Natural killer cell (primary cell): Measurements from ENCODE around the gene RASAL1. TPM values are rescaled to one million over a fixed set of nuclear protein-coding genes. Genes with fewer than 3 reads are reported as not detected.

Experiments
- ATAC-seq, 3 donors: fragments of 150-1000 bp in 2 of 3; fragments of 200-7000 bp in 1 of 3; cut with Tn5 transposase; 1 replicate in 1 of 3; 2 replicates in 2 of 3; pipeline ENCODE4 v1.10.0; 2021; ENCODE audit warnings: mild to moderate bottlenecking in 2 of 3, moderate library complexity in 2 of 3
- DNase-seq, 2 donors: peaks; one replicate each; pipeline versions ENCODE4 v3.0.0 to v3.0.0-alpha.2; 2013 to 2021; ENCODE audit warnings: mixed read lengths in 1 of 2
- H3K27ac ChIP-seq: one replicate; pipeline ENCODE4 v1.5.1; 2013; ENCODE audit warnings: mild to moderate bottlenecking, low read length
- H3K27me3 ChIP-seq: one replicate; pipeline ENCODE4 v1.6.1; 2013; ENCODE audit warnings: low read length; ENCODE audit not compliant: control insufficient read depth, insufficient read depth
- H3K36me3 ChIP-seq: one replicate; pipeline ENCODE4 v1.6.1; 2013; ENCODE audit warnings: low read length; ENCODE audit not compliant: control insufficient read depth, insufficient read depth
- H3K4me1 ChIP-seq: one replicate; pipeline ENCODE4 v1.6.1; 2013; ENCODE audit warnings: low read length; ENCODE audit not compliant: control insufficient read depth, insufficient read depth
- H3K4me3 ChIP-seq: one replicate; pipeline ENCODE4 v1.5.1; 2013; ENCODE audit warnings: low read length
- H3K9me3 ChIP-seq: one replicate; pipeline ENCODE4 v1.6.1; 2013; ENCODE audit warnings: low read length; ENCODE audit not compliant: control insufficient read depth, insufficient read depth
- H3K27ac Mint-ChIP-seq, 2 donors: one replicate each; pipeline ENCODE4 v1.8.0; 2022; ENCODE audit warnings: mild to moderate bottlenecking in 2 of 2, mixed read lengths in 2 of 2, moderate library complexity in 1 of 2
- H3K27me3 Mint-ChIP-seq, 2 donors: one replicate each; pipeline ENCODE4 v1.8.0; 2022; ENCODE audit warnings: low read depth in 2 of 2, mixed read lengths in 2 of 2
- H3K36me3 Mint-ChIP-seq: one replicate; pipeline ENCODE4 v1.8.0; 2022; ENCODE audit warnings: mixed read lengths
- H3K4me1 Mint-ChIP-seq, 2 donors: one replicate each; pipeline ENCODE4 v1.8.0; 2022; ENCODE audit warnings: mixed read lengths in 2 of 2
- H3K4me3 Mint-ChIP-seq: one replicate; pipeline ENCODE4 v1.8.0; 2022; ENCODE audit warnings: mild to moderate bottlenecking, moderate library complexity, mixed read lengths
- H3K9me3 Mint-ChIP-seq, 2 donors: one replicate each; pipeline ENCODE4 v1.8.0; 2022; ENCODE audit warnings: mixed read lengths in 2 of 2
- WGBS: methylation state at CpG from one replicate; pipeline ENCODE4 v1.1.7; 2013; ENCODE audit warnings: missing lambda C conversion rate; ENCODE audit not compliant: insufficient coverage; 5-methylcytosine and 5-hydroxymethylcytosine counted together
- intact Hi-C: fragments of 100-400 bp; cut with micrococcal nuclease; formaldehyde crosslinking; loops from one replicate; pipeline ENCODE4 v1.14.2; 2022
- total RNA-seq, 4 donors: library from RNA; stranded (reverse); fragments of 120-200 nt in 1 of 4; gene quantifications; one replicate each; pipeline versions ENCODE4 v1.2.3 to v1.2.4, GENCODE V29; 2013 to 2022
- TF ChIP-seq, protein P1 (sequence below): fragments of 200-600 bp; IDR thresholded peaks from one replicate; pipeline ENCODE4 v1.8.0; 2022; ENCODE audit warnings: antibody characterized with exemption

RASAL1 gene
- total RNA-seq, 3 donors from 2014 or later (not counting 1 experiment from before 2014, with no cell fraction given) = not detected

DNA sequence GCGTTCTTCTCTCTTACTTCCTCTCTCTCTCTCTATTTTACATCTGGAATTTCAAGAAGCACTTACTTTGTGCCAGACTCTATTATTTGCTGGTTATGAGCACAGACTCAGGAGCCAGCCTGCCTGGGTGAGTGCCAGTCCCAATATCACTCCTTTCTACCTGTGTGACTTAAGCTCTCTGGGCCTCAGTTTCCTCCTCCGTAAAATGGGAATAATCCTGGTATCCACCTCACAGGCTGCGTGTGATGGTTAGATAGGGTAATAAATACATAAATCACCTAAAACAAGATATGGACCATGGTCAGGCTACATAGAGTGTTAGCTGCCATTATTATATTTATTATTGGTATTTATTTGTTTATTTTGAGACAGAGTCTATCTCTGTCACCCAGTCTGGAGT is 24.3 kb downstream of the RASAL1 start:
- H3K4me1 ChIP-seq = peaks cover 23% of the 10 kb centered on the region
- no peak overlapping the region for H3K4me3 ChIP-seq
- Mint-ChIP-seq H3K4me3 (no peak overlapping the region), H3K36me3 (no peaks in the 10 kb centered on the region), H3K4me1 (peaks cover 0 to 5% of the 10 kb centered on the region in 2 donors), H3K27me3 (peaks cover 10 to 14% of the 10 kb centered on the region in 2 donors), H3K9me3 (no peaks in the 10 kb centered on the region), H3K27ac (no peak overlapping the region)
- H3K27ac ChIP-seq = no peak overlapping the region
- no peak for ATAC-seq
- H3K9me3 ChIP-seq = no peaks in the 10 kb centered on the region
- H3K27me3 ChIP-seq = no peaks in the 10 kb centered on the region
- TF ChIP-seq, protein P1, sequence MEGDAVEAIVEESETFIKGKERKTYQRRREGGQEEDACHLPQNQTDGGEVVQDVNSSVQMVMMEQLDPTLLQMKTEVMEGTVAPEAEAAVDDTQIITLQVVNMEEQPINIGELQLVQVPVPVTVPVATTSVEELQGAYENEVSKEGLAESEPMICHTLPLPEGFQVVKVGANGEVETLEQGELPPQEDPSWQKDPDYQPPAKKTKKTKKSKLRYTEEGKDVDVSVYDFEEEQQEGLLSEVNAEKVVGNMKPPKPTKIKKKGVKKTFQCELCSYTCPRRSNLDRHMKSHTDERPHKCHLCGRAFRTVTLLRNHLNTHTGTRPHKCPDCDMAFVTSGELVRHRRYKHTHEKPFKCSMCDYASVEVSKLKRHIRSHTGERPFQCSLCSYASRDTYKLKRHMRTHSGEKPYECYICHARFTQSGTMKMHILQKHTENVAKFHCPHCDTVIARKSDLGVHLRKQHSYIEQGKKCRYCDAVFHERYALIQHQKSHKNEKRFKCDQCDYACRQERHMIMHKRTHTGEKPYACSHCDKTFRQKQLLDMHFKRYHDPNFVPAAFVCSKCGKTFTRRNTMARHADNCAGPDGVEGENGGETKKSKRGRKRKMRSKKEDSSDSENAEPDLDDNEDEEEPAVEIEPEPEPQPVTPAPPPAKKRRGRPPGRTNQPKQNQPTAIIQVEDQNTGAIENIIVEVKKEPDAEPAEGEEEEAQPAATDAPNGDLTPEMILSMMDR = no peak
- WGBS = 81% methylated on average over 1 of the region's 3 CpGs
- H3K36me3 ChIP-seq = no peaks in the 10 kb centered on the region
- DNase-seq = no peak
- intact Hi-C loops = no loop called here

DNA sequence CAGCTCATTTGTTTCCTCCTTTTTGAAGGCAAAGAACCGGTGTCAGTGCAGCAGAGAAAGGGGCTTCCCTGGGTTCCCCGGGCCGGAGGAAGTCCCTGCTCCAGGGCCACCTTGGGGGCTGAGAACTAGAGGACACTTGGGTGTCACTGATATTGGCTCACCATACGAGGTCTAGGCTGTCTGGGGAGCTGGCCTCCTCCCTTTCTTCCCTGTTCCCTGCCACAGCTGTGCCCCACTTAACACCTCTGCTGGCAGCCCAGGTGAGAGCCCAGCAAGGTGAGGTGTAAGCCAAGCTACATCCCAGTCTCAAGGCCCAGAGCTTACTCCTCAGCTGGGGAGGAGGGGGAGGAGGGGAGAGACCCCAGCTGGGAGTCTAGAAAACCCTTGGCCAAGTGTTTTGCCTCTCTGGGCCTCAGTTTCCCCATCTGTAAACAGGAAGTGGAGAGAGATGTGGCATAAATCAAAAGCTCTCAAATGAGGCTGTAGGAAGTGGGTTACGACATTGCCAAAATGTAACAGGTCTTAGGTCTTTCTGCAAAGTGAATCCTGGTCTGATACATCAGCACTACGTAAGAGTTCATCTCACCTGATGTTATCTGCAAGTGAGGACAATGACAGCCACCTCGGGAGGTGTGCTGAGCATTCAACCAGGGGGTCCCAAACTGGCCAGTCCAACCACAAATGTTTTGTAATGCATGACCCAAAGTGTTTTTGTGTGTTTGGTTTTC is 25.5 kb downstream of the RASAL1 start:
- DNase-seq = peak in 1 of 2 donors; percentile 39
- no peaks in the 10 kb centered on the region for H3K9me3 Mint-ChIP-seq
- no peak overlapping the region for H3K27ac Mint-ChIP-seq
- WGBS = 28% methylated on average over 7 of the region's 7 CpGs
- ATAC-seq = peak; percentile 35 to 74 (median 60)
- H3K27me3 Mint-ChIP-seq = peaks cover 10 to 19% of the 10 kb centered on the region in 2 donors
- peaks cover 23% of the 10 kb centered on the region for H3K4me1 ChIP-seq
- H3K27me3 ChIP-seq = no peaks in the 10 kb centered on the region
- no peaks in the 10 kb centered on the region for H3K36me3 ChIP-seq
- H3K36me3 Mint-ChIP-seq = no peaks in the 10 kb centered on the region
- H3K4me1 Mint-ChIP-seq = peaks cover 0 to 5% of the 10 kb centered on the region in 2 donors
- no peaks in the 10 kb centered on the region for H3K9me3 ChIP-seq
- no peak overlapping the region for H3K4me3 ChIP-seq
- no peak overlapping the region for H3K4me3 Mint-ChIP-seq
- TF ChIP-seq, protein P1 = no peak
- intact Hi-C loops = no loop called here
- peak overlapping the region; percentile 16 for H3K27ac ChIP-seq

DNA sequence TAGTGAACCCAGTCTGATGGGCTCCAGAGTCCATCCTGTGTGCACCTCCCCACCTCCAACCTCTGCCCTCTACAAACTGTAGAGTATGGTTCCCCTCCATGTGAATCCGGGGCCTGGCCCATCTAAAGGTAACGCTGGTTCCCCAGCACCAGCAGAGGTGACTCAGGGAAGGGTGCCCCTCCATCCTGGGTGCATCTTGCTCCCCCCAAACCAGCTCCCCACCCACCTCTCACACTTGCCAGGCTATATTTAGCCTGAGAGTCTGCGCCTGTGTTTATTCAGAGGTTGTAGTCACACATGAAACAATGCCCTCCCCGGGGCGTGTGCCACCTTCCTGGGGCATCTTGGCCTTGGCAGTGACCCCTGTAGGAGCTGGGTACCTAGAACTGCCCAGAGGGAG is 26.2 kb downstream of the RASAL1 start:
- DNase-seq = no peak
- Mint-ChIP-seq H3K27ac (no peak overlapping the region), H3K9me3 (no peaks in the 10 kb centered on the region), H3K27me3 (peaks cover 10 to 22% of the 10 kb centered on the region in 2 donors), H3K4me1 (peaks cover 0 to 5% of the 10 kb centered on the region in 2 donors), H3K36me3 (no peaks in the 10 kb centered on the region), H3K4me3 (no peak overlapping the region)
- intact Hi-C loops = no loop called here
- H3K27ac ChIP-seq = peak overlapping the region; percentile 16
- H3K4me1 ChIP-seq = peaks cover 23% of the 10 kb centered on the region
- H3K36me3 ChIP-seq = no peaks in the 10 kb centered on the region
- H3K27me3 ChIP-seq = no peaks in the 10 kb centered on the region
- peak in 1 of 3 donors; percentile 11 for ATAC-seq
- H3K9me3 ChIP-seq = no peaks in the 10 kb centered on the region
- H3K4me3 ChIP-seq = no peak overlapping the region
- TF ChIP-seq, protein P1 = no peak
- 74% methylated on average over 5 of the region's 5 CpGs for WGBS

DNA sequence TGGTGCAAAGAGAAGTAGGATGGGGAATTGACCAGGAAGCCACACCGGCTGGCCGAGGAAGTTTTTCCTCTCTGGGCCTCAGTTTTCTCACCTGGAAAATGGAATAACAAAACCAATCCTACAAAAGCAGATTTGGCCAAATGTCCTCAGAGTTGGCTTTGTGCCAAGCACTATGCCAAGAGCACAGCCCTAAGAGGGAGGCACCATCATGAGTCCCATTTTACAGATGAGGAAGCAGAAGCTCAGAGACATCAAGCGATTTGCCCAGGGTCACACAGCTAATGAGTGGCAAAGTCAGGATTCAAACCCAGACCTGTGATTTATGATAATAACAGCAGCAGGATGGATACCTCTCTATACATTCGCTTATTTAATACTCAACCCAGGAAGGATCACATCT is 27.3 kb downstream of the RASAL1 start:
- no peak for ATAC-seq
- no peaks in the 10 kb centered on the region for H3K9me3 ChIP-seq
- H3K4me3 ChIP-seq = no peak overlapping the region
- H3K27me3 ChIP-seq = no peaks in the 10 kb centered on the region
- H3K27ac Mint-ChIP-seq = no peak overlapping the region
- peaks cover 10 to 22% of the 10 kb centered on the region in 2 donors for H3K27me3 Mint-ChIP-seq
- H3K36me3 ChIP-seq = no peaks in the 10 kb centered on the region
- intact Hi-C loops = no loop called here
- H3K9me3 Mint-ChIP-seq = no peaks in the 10 kb centered on the region
- no peak for DNase-seq
- TF ChIP-seq, protein P1 = no peak
- H3K27ac ChIP-seq = no peak overlapping the region
- H3K4me1 Mint-ChIP-seq = peaks cover 0 to 10% of the 10 kb centered on the region in 2 donors
- WGBS = 94% methylated on average over 4 of the region's 4 CpGs
- H3K36me3 Mint-ChIP-seq = no peaks in the 10 kb centered on the region
- no peak overlapping the region for H3K4me3 Mint-ChIP-seq
- H3K4me1 ChIP-seq = peaks cover 34% of the 10 kb centered on the region
